Subcutaneous abdominal adipose tissue (tissue), 5 donors: ENCODE results near the gene ANKRD62.

Experiments used
- H3K27ac ChIP-seq: one replicate; pipeline ENCODE4 v1.7.0; 2013; ENCODE audit warnings: low read depth, mild to moderate bottlenecking, inconsistent platforms, low read length, moderate library complexity
- H3K27me3 ChIP-seq, 5 donors: one replicate each; pipeline ENCODE4 v1.7.0; 2013; ENCODE audit warnings: low read length in 5 of 5, inconsistent platforms in 1 of 5; ENCODE audit not compliant: control insufficient read depth in 5 of 5, insufficient read depth in 4 of 5
- H3K36me3 ChIP-seq, 5 donors: one replicate each; pipeline ENCODE4 v1.7.0; 2013; ENCODE audit warnings: low read length in 5 of 5; ENCODE audit not compliant: control insufficient read depth in 5 of 5, insufficient read depth in 5 of 5
- H3K4me1 ChIP-seq, 5 donors: one replicate each; pipeline ENCODE4 v1.7.0; 2013; ENCODE audit warnings: low read length in 5 of 5, mild to moderate bottlenecking in 3 of 5, moderate library complexity in 1 of 5; ENCODE audit not compliant: control insufficient read depth in 5 of 5, insufficient read depth in 5 of 5
- H3K4me3 ChIP-seq, 5 donors: one replicate each; pipeline ENCODE4 v1.7.0; 2013; ENCODE audit warnings: low read length in 5 of 5, low read depth in 1 of 5
- H3K9ac ChIP-seq, 5 donors: one replicate each; pipeline ENCODE4 v1.7.0; 2013; ENCODE audit warnings: low read length in 5 of 5, mild to moderate bottlenecking in 4 of 5, moderate library complexity in 3 of 5
- H3K9me3 ChIP-seq, 5 donors: one replicate each; pipeline ENCODE4 v1.7.0; 2013; ENCODE audit warnings: low read length in 5 of 5; ENCODE audit not compliant: control insufficient read depth in 5 of 5
- donor health status: healthy.
- donor health status: healthy.
- donor health status: healthy.
- donor health status: healthy.
- donor health status: healthy.

ANKRD62 gene

DNA sequence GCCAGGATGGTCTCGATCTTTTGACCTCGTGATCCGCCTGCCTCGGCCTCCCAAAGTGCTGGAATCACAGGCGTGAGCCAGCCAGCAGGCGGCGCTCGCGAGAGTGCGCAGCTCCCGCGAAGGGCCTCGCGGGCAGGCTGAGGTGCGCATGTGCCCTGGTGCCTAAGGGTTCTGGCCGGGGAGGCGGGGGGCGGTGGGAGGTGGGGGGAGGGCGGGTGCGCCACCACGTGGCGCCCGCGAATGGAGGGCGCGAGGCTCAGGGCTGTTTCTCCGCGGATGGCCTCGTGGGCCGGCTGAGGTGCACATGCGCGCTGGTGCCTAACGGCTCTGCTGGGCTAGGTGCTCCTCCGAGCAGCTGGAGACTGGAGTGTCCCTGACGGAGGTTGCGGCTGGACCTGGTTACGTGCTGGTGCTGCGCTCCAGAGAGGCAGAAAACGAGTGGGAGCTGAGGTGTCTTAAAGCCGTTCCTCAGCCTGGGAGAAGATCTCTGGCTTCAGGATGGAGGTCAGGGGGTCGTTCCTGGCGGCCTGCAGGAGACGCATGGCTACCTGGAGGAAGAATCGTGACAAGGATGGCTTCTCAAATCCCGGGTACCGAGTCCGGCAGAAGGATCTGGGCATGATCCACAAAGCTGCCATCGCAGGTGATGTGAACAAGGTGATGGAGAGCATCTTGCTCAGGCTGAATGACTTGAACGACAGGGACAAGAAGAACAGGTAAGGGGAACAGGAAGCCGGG, at the start of gene ANKRD62:
Gene ANKRD62, plus strand, starts transcription at position 324 of the 738 bp plus-strand sequence. Its CDS starts 175 bp downstream, at position 499.
- H3K36me3 ChIP-seq = no peaks in the 10 kb centered on the region
- no peak within 1 kb of the TSS for H3K4me3 ChIP-seq
- no peaks in the 10 kb centered on the region for H3K9me3 ChIP-seq
- no peaks in the 10 kb centered on the region for H3K4me1 ChIP-seq
- H3K9ac ChIP-seq = no peak within 1 kb of the TSS
- H3K27ac ChIP-seq = no peak within 1 kb of the TSS
- peaks cover 0 to 3% (median 0%) of the 10 kb centered on the region in 5 donors for H3K27me3 ChIP-seq

DNA sequence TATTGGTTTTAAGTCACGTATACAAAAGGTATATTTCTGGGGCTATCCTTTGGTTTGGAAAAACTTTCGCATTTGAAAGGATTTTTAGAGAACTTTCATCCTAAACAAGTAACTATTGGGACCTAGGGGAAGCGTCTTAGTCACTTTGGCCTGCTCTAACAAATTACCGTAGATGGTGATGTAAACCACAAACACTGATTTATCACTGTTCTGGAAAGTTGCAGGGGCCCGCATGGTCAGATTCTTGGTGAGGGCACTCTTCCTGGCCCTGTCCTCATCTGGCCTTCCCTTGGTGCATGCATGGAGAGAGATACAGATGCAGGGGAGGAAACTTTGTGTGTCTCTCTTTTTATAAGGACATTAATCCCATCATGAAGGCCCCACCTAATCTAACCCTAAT, 49.1 kb upstream of the ANKRD62 start:
- Histone ChIP-seq H3K9ac (no peak overlapping the region), H3K36me3 (no peaks in the 10 kb centered on the region), H3K9me3 (no peaks in the 10 kb centered on the region), H3K27ac (no peak overlapping the region), H3K27me3 (peaks cover 0 to 8% (median 0%) of the 10 kb centered on the region in 5 donors), H3K4me3 (no peak overlapping the region), H3K4me1 (peaks cover 0 to 9% (median 0%) of the 10 kb centered on the region in 5 donors)

DNA sequence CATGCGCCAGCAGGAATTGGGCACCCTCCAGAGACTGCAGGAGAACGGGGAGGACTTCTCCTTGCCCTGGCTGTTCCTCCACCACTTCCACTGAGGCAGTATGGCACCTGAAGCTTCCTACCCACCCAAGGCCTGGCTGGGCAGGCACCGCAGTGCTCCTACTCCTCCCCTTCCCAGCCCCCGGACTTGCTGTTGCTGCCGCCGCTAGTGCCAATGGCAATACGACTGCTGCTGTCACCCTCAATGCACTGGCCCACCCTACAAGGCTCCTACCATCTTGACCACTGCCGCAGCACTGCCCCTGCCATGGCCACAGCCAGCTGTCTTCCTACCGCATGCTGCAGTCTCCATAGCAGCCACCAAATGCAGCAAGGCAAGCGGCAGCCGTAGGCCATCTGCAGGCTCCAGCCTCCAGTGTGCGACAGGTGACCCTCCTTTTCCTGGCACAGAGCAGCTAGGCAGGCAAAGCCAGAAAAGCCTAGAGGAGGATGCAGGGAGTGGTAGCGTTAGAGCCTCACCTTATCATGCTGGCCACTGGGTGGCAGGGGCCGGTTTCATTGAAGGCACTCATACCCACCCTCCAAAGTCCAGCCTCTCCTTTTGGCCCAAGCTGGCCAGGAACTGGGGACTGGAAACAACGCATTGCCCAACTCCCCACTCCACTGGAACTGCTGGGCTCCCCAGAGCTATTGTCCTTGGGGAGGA, 47.4 kb upstream of the ANKRD62 start:
- Histone ChIP-seq H3K4me1 (peaks cover 0 to 18% (median 0%) of the 10 kb centered on the region in 5 donors), H3K27ac (no peak overlapping the region), H3K9me3 (no peaks in the 10 kb centered on the region), H3K4me3 (no peak overlapping the region), H3K9ac (no peak overlapping the region), H3K36me3 (no peaks in the 10 kb centered on the region), H3K27me3 (peaks cover 0 to 8% (median 0%) of the 10 kb centered on the region in 5 donors)

DNA sequence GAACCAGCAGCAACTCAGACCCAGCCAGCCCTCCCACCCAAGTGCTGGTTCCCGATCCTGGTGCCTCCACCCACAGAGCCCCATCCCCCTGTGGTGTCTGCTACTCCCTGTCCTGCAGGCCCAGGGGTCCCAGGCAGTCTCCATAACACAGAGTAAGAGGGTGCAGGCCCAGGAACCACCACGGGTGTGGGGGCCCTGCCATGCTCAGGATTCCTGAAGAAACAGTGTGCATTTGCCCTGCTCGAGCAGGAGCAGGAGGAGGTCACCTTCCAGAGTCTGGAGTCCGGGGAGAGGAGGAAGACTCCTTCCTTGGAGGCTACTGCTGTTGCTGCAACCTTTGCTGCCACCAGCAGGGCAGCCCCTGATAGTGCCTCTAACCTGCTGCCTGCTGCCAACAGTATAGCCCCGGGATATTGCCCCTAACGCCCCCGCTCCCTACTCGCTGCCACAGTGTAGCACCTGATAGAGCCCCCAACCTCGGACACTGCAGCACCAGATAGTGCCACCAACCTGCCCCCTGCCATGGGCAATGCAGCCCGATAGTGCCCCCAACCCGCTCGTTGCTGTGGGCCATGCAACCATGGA, 46.8 kb upstream of the ANKRD62 start:
- Histone ChIP-seq H3K27me3 (peaks cover 0 to 8% (median 0%) of the 10 kb centered on the region in 5 donors), H3K9me3 (no peaks in the 10 kb centered on the region), H3K36me3 (no peaks in the 10 kb centered on the region), H3K4me1 (peaks cover 0 to 18% (median 0%) of the 10 kb centered on the region in 5 donors), H3K4me3 (no peak overlapping the region), H3K9ac (no peak overlapping the region), H3K27ac (no peak overlapping the region)

DNA sequence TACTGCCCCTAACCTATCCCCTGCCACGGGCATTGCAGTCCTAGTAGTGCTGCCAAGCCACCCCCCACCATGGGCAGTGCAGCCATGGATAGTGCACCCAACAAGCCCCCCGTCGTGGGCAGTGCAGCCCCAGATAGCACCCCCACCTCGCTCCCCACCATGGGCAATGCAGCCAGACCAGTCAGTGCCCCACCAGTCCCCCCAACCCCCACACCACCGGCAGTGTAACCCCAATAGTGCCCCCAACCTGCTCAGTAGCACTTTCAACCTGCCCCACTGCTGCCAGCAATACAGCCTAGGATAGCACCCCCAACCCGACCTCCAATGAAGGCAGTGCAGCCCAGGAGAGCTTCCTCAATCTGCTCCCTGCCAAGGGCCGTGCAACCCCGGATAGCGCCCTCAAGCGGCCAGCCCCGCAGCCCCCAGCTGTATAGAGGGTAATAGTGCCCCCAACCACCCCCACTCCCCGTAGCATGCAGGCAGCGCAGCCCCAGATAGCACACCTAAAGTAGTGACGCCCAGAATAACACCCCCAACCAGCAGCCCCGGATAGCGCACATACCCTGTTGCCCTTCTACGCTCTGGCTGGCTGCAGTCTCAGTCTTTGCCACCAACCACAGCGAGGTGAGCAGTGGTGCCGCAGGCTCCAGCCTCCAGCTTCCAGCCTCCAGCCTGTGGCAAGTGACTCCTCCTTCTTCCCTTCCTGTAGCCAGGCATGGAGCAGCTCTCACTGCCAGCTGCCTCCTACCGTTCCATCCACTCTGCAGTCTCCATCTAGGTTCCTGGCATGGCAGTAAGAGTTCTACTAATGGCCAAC, 45.4 kb upstream of the ANKRD62 start:
- Histone ChIP-seq H3K27ac (no peak overlapping the region), H3K4me1 (peaks cover 0 to 18% (median 0%) of the 10 kb centered on the region in 5 donors), H3K27me3 (peaks cover 0 to 8% (median 0%) of the 10 kb centered on the region in 5 donors), H3K4me3 (no peak overlapping the region), H3K9ac (no peak overlapping the region), H3K9me3 (no peaks in the 10 kb centered on the region), H3K36me3 (no peaks in the 10 kb centered on the region)

DNA sequence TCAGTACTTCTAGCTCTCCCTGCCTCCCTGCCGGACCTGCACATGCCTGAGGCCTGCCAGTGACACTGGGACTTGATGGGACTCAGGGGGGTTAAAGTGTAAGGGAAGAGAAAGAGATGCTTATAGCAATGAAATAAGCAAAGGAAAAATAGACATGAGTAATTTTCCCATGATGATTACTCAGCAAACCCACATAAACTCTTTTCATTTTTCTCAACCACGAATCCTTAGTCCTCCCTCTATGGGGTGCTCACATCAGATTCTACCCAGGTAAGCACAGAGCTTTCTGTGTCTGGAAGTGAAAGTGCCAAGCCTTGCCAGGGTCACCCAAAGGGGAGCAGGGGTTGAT, 44.8 kb upstream of the ANKRD62 start:
- Histone ChIP-seq H3K4me1 (peaks cover 0 to 18% (median 0%) of the 10 kb centered on the region in 5 donors), H3K36me3 (no peaks in the 10 kb centered on the region), H3K9me3 (no peaks in the 10 kb centered on the region), H3K27me3 (peaks cover 0 to 8% (median 0%) of the 10 kb centered on the region in 5 donors), H3K9ac (no peak overlapping the region), H3K27ac (no peak overlapping the region), H3K4me3 (no peak overlapping the region)

DNA sequence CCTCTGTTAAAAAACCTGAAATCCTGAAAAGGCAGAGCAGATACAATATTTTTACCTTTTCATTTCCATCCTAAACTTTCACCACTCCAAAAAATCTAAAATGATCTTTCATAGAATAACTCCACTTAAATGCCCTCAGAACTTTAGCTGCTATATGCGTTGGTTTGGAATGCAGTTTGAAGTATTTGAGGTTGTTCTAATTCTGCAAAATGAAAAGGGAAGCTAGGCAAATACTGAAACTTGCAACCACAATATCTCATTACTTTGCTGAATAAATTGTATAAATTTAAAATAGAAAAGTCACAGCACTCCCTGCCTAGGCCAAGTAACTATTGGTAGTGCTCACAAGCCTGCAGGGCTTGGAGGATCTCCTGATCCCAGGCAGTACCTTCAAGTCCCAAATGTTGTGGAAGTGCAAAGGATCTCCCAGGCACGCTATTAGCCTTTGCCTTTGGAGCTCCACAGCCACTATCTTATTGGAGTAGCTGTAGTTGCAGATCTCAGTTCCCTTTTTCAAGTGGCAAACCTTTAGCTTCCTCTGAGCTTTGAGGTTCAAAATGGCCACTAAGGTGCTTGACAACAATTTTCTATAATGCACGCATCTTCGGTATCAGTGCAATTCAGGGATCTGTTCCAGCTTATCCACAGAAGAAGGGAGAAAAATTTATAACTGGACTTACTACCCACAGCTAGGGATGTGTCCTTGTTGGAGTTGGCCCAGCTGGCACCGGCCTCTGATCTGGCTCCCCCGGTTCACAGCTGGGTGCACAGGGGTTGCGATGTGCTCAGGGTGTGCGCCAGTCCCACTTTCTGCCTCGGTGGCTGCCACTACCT, 43.4 kb upstream of the ANKRD62 start:
- H3K36me3 ChIP-seq = no peaks in the 10 kb centered on the region
- no peak overlapping the region for H3K27ac ChIP-seq
- H3K9ac ChIP-seq = no peak overlapping the region
- H3K4me1 ChIP-seq = peaks cover 0 to 18% (median 0%) of the 10 kb centered on the region in 5 donors
- H3K4me3 ChIP-seq = no peak overlapping the region
- H3K27me3 ChIP-seq = peaks cover 0 to 8% (median 0%) of the 10 kb centered on the region in 5 donors
- no peaks in the 10 kb centered on the region for H3K9me3 ChIP-seq

DNA sequence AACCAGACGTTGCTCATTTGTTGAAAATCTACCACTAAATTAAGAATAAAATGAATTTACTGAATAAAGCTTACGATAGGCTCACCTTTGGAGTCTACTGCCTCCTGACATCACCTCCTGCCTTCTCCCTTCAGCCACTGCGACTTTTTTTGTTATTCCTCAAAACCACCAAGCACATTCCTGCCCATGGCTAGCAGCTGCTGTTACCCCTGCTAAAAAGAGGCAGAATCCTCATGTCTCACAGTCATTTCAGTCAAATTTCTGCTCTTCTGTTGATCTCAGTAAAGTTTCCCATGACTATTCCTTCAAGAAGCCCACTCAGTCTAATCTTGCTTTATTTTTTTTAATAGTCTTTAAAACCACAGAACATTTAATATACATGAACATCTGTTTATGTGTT, 40.8 kb upstream of the ANKRD62 start:
- Histone ChIP-seq H3K27me3 (no peaks in the 10 kb centered on the region), H3K4me1 (peaks cover 0 to 18% (median 4%) of the 10 kb centered on the region in 5 donors), H3K36me3 (no peaks in the 10 kb centered on the region), H3K9me3 (no peaks in the 10 kb centered on the region), H3K9ac (no peak overlapping the region), H3K4me3 (no peak overlapping the region), H3K27ac (no peak overlapping the region)

DNA sequence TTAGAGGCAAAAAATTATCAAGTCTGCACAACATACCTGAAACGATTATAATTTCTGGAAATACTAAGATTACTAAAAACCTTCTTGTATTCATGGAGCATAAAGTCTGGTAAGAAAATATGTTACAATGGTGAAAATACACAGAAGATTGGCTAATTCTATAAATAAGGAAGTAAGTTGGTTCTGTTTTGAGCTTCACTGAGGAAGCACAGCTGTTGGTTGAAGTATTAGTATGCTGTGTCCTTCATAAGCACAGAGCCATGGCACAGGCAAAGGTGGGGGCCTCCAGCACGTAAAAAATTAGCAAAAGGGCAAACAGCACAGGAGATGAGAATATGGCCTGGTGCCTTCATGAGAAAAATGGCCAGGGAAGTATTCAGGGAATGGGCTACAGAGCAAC, 40.4 kb upstream of the ANKRD62 start:
- no peaks in the 10 kb centered on the region for H3K27me3 ChIP-seq
- no peak overlapping the region for H3K9ac ChIP-seq
- no peaks in the 10 kb centered on the region for H3K9me3 ChIP-seq
- no peak overlapping the region for H3K27ac ChIP-seq
- H3K4me3 ChIP-seq = no peak overlapping the region
- H3K36me3 ChIP-seq = no peaks in the 10 kb centered on the region
- H3K4me1 ChIP-seq = peaks cover 0 to 16% (median 4%) of the 10 kb centered on the region in 5 donors
